GM20000 (cell line): ENCODE results near the gene LMBR1.

ENCODE experiments used
- DNase-seq: peaks from one replicate; pipeline ENCODE4 v3.0.0; 2012; ENCODE audit warnings: low spot score
- CTCF ChIP-seq: IDR thresholded peaks from 2 replicates; pipeline ENCODE4 v1.5.1; 2012; ENCODE audit warnings: mild to moderate bottlenecking, control low read depth; ENCODE audit errors: extremely low read depth, missing control alignments

Gene LMBR1

GRCh38 chr7:156840134-156840533, 52.8 kb downstream of the LMBR1 start:
- TF ChIP-seq CTCF, result no peak
- DNase-seq, result no peak

GRCh38 chr7:156836443-156836842, 56.5 kb downstream of the LMBR1 start:
- no peak for DNase-seq
- no peak for TF ChIP-seq CTCF

- no peak for DNase-seq
- TF ChIP-seq CTCF, result no peak
These were observed 58.5 kb downstream of the LMBR1 start for GRCh38 chr7:156834462-156834861.

- no peak for TF ChIP-seq CTCF
- no peak for DNase-seq
These were observed 59.7 kb downstream of the LMBR1 start for GRCh38 chr7:156833312-156833711.

GRCh38 chr7:156832195-156832877, 60.6 kb downstream of the LMBR1 start:
- DNase-seq, result no peak
- TF ChIP-seq CTCF, result no peak

GRCh38 chr7:156829669-156830336, 63.2 kb downstream of the LMBR1 start:
- no peak for TF ChIP-seq CTCF

GRCh38 chr7:156827587-156828203, 65.3 kb downstream of the LMBR1 start:
- TF ChIP-seq CTCF, result no peak
- DNase-seq, result no peak

More at GRCh38 chr7:156829669-156830336, 63.2 kb downstream of the LMBR1 start:
- DNase-seq, result no peak
